ENCODE data around the gene SYT2. TPM values are rescaled to one million over a fixed set of nuclear protein-coding genes. Genes with fewer than 3 reads are reported as not detected.
"Not testable (repeated sequence)": the region's sequence is repeated elsewhere in the genome, so short reads cannot be mapped to it uniquely, and the experiment has no call there.

SYT2 gene
- total and polyA plus RNA-seq, 3 donors from 2014 or later = 2.0 to 7.2 (median 2.1) TPM

DNA sequence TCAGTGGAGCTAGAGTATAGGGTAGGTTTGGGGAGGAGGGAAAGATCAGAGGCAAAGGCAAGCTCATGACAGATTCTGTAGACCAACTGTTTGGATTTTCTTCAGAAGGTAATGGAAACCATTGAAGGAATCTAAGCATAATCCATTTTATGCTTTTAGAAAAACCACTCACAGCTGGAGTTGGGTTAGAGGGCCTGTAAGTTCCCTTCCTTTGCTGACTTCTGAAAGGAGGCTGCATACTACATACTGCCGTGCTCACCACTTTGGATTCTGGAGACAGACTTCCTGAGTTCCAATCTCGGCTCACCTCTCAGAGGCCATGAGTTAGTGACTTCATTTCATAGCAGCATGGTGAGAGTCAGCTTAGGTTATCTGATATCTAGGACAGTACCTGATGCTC lies 6.4 kb upstream of the SYT2 start:
- intact Hi-C loops (cut with DNase I; ENCODE audit: low total_unique reads) = no loop called here
- no peak overlapping the region for H3K27ac ChIP-seq
- WGBS, 2 donors = 88 to 91% methylated on average over 2 of the region's 2 CpGs
- no peaks in the 10 kb centered on the region for H3K9me3 ChIP-seq
- no peaks in the 10 kb centered on the region for H3K4me1 ChIP-seq
- no peak overlapping the region for H3K4me3 ChIP-seq
- no peaks in the 10 kb centered on the region for H3K36me3 ChIP-seq (ENCODE audit: low read depth, missing control alignments)
- no peak for DNase-seq
- no peak for TF ChIP-seq POLR2A (IDR thresholded peaks at IDR 0.05)
- TF ChIP-seq, protein P1, sequence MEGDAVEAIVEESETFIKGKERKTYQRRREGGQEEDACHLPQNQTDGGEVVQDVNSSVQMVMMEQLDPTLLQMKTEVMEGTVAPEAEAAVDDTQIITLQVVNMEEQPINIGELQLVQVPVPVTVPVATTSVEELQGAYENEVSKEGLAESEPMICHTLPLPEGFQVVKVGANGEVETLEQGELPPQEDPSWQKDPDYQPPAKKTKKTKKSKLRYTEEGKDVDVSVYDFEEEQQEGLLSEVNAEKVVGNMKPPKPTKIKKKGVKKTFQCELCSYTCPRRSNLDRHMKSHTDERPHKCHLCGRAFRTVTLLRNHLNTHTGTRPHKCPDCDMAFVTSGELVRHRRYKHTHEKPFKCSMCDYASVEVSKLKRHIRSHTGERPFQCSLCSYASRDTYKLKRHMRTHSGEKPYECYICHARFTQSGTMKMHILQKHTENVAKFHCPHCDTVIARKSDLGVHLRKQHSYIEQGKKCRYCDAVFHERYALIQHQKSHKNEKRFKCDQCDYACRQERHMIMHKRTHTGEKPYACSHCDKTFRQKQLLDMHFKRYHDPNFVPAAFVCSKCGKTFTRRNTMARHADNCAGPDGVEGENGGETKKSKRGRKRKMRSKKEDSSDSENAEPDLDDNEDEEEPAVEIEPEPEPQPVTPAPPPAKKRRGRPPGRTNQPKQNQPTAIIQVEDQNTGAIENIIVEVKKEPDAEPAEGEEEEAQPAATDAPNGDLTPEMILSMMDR (IDR thresholded peaks at IDR 0.05) = no peak
- H3K27me3 ChIP-seq = no peaks in the 10 kb centered on the region

DNA sequence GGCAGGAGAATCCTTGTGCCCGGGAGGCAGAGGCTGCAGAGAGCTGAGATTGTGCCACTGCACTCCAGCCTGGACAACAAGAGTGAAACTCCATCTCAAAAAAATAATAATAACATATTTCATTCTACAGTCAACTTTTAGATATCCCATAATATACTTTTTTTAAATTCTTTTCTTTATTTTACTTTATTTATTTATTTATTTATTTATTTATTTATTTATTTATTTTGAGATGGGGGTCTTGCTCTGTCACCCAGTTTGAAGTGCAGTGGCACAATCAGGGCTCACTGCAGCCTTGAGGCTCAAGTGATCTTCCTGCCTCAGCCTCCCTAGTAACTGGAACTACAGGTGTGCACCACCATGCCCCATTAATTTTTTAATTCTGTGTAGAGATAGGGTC lies 3.9 kb upstream of the SYT2 start:
- H3K9me3 ChIP-seq; H3K27me3 ChIP-seq; H3K27ac ChIP-seq; H3K4me1 ChIP-seq; H3K36me3 ChIP-seq (ENCODE audit: low read depth, missing control alignments); DNase-seq; H3K4me3 ChIP-seq; intact Hi-C loops (cut with DNase I; ENCODE audit: low total_unique reads): not testable (repeated sequence)
- WGBS, 2 donors = 88 to 90% methylated on average over 1 of the region's 1 CpG

DNA sequence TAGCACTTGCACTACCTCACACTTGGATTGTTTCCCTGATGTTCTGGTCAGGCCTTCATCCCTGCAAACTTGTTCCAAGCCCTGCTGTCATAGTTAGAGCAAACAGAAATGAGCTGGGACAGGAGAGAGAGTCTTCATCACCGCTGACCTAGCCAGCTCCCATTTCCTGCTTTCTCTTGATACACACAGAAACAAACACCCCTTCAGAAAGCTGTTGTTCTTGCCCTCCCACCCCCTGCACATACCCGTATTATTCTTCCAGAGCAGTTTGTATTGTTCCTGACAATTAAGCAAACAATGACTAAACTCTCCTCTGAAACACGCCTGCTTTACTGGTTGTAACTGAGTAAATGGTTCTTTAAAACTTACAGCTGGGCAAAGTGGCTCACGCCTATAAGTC lies 2.9 kb upstream of the SYT2 start:
- intact Hi-C loops (cut with DNase I; ENCODE audit: low total_unique reads) = no loop called here
- H3K36me3 ChIP-seq (ENCODE audit: low read depth, missing control alignments) = no peaks in the 10 kb centered on the region
- H3K4me3 ChIP-seq = no peak overlapping the region
- no peak for DNase-seq
- no peak for TF ChIP-seq POLR2A (IDR thresholded peaks at IDR 0.05)
- TF ChIP-seq, protein P1 (IDR thresholded peaks at IDR 0.05) = no peak
- no peaks in the 10 kb centered on the region for H3K27me3 ChIP-seq
- WGBS, 2 donors = 65 to 66% methylated on average over 4 of the region's 4 CpGs
- H3K27ac ChIP-seq = no peak overlapping the region
- H3K9me3 ChIP-seq = no peaks in the 10 kb centered on the region
- peaks cover 13% of the 10 kb centered on the region for H3K4me1 ChIP-seq

DNA sequence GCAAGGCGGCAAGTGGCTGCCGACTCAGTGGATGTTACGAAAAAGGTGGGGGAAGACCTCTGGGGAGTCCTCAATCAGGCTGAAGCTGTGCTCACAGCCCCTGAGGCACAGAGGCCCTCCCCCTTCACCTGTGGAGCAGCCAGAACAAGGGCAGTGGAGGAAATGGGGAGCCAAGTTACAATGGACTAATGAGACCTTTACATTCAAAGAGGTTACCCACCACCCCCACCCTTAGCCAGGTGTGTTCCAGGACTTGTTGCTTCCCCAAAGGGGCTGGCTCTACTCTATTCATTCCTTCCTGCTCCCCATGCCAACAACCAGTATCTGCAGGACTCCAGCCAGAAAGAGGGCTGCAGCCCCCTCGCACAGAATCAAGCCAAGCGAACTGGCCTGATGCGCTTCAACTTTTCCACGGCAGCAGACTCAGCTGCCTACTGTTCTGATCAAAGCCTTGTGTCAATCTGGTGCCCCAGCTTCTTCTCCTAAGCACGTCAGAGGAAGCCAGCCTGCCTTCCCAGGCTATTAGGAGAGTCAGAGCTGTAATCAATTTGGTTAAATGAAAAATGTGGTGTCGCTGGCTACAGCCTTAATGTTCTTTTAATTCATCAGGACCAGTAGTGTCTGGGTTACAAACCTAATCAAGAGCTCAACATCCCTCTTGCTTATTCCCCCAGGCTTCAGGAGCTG lies 1.8 kb upstream of the SYT2 start:
- 73 to 84% methylated on average over 9 of the region's 9 CpGs for WGBS, 2 donors
- no peaks in the 10 kb centered on the region for H3K9me3 ChIP-seq
- H3K4me3 ChIP-seq = no peak overlapping the region
- no peak overlapping the region for H3K27ac ChIP-seq
- no peak for DNase-seq
- H3K36me3 ChIP-seq (ENCODE audit: low read depth, missing control alignments) = no peaks in the 10 kb centered on the region
- peaks cover 13% of the 10 kb centered on the region for H3K4me1 ChIP-seq
- intact Hi-C loops (cut with DNase I; ENCODE audit: low total_unique reads) = no loop called here
- no peaks in the 10 kb centered on the region for H3K27me3 ChIP-seq
- TF ChIP-seq, protein P1 (IDR thresholded peaks at IDR 0.05) = no peak
- no peak for TF ChIP-seq POLR2A (IDR thresholded peaks at IDR 0.05)

DNA sequence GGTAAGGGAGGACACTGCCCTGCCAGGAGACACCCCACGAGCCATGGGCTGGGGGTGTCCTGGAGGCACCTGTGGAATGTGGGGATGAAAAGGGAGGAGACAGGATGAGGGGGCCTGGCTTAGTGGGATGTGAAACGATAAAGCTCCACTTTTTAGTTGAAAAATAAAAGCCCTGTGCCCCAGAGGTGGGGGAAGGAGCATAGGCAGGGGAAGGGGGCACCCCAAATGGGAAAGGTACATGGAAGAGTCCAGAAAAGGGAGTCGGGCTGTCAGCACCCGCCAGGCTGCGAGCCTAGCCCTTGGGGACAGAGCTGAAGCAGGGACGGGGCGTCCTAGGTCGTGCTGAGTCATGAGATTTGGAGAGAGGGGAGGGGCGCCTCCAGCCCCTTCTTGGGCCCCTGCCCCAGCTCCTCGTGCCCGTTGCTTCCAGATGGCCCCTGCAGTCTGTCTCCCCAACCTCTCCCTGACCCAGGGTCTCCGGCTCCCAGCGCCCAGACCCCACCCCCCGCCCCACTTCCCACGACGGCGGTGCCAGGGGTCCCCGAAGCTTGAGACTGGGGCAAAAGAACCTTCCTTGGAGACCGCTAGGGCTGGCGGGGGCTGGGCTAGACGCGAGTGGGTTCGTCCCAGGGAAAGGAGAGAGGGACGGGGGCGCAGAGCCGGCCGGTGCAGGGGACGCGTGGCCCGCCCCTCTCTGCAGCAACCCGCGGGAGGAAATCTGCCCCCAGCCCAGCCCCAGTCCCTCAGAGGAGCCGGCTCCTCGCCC lies 795 bp downstream of the SYT2 start:
- peak; percentile 29 for DNase-seq
- no peaks in the 10 kb centered on the region for H3K27me3 ChIP-seq
- intact Hi-C loops (cut with DNase I; ENCODE audit: low total_unique reads) = no loop called here

More for the DNA sequence above, 795 bp downstream of the SYT2 start:
- Histone ChIP-seq H3K36me3 (ENCODE audit: low read depth, missing control alignments) (no peaks in the 10 kb centered on the region), H3K4me3 (peak overlapping the region; percentile 40 to 76), H3K9me3 (no peaks in the 10 kb centered on the region), H3K27ac (no peak overlapping the region), H3K4me1 (peaks cover 13% of the 10 kb centered on the region)
- 3% methylated on average over 22 to 34 of the region's 34 CpGs for WGBS, 2 donors
- TF ChIP-seq, protein P1 (IDR thresholded peaks at IDR 0.05) = no peak
- no peak for TF ChIP-seq POLR2A (IDR thresholded peaks at IDR 0.05)
